SK-N-SH (cell line): ENCODE data around the gene NLGN3. TPM values are rescaled to one million over a fixed set of nuclear protein-coding genes. Genes with fewer than 3 reads are reported as not detected.

Experiments used
- CTCF ChIA-PET: fragments of 300-600, 350-600 bp; formaldehyde crosslinking; extraction: SDS; loops from one replicate; lab custom pipeline; 2021; lab: Yijun Ruan, JAX
- POLR2A ChIA-PET: fragments of 350-600 bp; sonication (Branson Sonifier 250); formaldehyde crosslinking; extraction: SDS; loops from one replicate; lab custom pipeline; 2020; ENCODE audit warnings: antibody characterized with exemption, inconsistent platforms; lab: Yijun Ruan, JAX
- DNase-seq: peaks from one replicate; pipeline ENCODE4 v3.0.0; 2012
- H2AFZ ChIP-seq: fragments of 200-600 bp; sonication (generic); 2 replicates; pipeline ENCODE4 v1.8.1; 2016; ENCODE audit warnings: antibody characterized with exemption, mild to moderate bottlenecking, low read depth
- H3F3A ChIP-seq: fragments of 200-600 bp; sonication (generic); replicated peaks from 2 replicates; pipeline ENCODE3; 2016; ENCODE audit warnings: antibody characterized with exemption, mild to moderate bottlenecking; ENCODE audit not compliant: insufficient read depth
- H3K27ac ChIP-seq, 2 experiments: fragments of 200-500 bp in 1 of 2; fragments of 200-600 bp in 1 of 2; sonication (Bioruptor generic) in 1 of 2; sonication (generic), shearing (Covaris generic) in 1 of 2; 2 replicates each; pipeline versions ENCODE4 v1.5.1 to v1.6.1; 2014 to 2016; ENCODE audit warnings: low read depth in 2 of 2, inconsistent platforms in 1 of 2, low read length in 1 of 2, mild to moderate bottlenecking in 1 of 2, mixed read lengths in 1 of 2
- H3K27me3 ChIP-seq: fragments of 200-600 bp; sonication (generic), shearing (Covaris generic); 2 replicates; pipeline ENCODE4 v1.6.1; 2016; ENCODE audit warnings: mixed run types; ENCODE audit not compliant: insufficient read depth
- H3K36me3 ChIP-seq, 2 experiments: fragments of 200-500 bp in 1 of 2; fragments of 200-600 bp in 1 of 2; sonication (Bioruptor generic) in 1 of 2; sonication (generic) in 1 of 2; replicated peaks in 1 of 2; 2 replicates each; pipeline versions ENCODE3 to v1.5.1; 2014 to 2016; ENCODE audit warnings: low read length in 1 of 2, mild to moderate bottlenecking in 1 of 2; ENCODE audit not compliant: insufficient read depth in 2 of 2, control insufficient read depth in 1 of 2
- H3K4me1 ChIP-seq, 2 experiments: fragments of 200-500 bp in 1 of 2; fragments of 200-600 bp in 1 of 2; sonication (Bioruptor generic) in 1 of 2; sonication (generic), shearing (Covaris generic) in 1 of 2; 2 replicates each; pipeline versions ENCODE4 v1.5.1 to v1.6.1; 2014 to 2016; ENCODE audit warnings: low read depth in 1 of 2, low read length in 1 of 2, mixed run types in 1 of 2; ENCODE audit not compliant: insufficient read depth in 2 of 2, control insufficient read depth in 1 of 2
- H3K4me2 ChIP-seq: fragments of 200-600 bp; sonication (generic), shearing (Covaris generic); 2 replicates; pipeline ENCODE4 v1.6.1; 2017; ENCODE audit warnings: mixed run types
- H3K4me3 ChIP-seq, 2 experiments: fragments of 200-500 bp in 1 of 2; fragments of 200-600 bp in 1 of 2; sonication (Bioruptor generic) in 1 of 2; sonication (generic), shearing (Covaris generic) in 1 of 2; 2 replicates each; pipeline versions ENCODE4 v1.5.1 to v1.8.1; 2014 to 2016; ENCODE audit warnings: low read depth in 2 of 2, inconsistent platforms in 1 of 2, low read length in 1 of 2, mild to moderate bottlenecking in 1 of 2, mixed read lengths in 1 of 2, moderate library complexity in 1 of 2
- H3K79me2 ChIP-seq: fragments of 200-600 bp; sonication (generic); 2 replicates; pipeline ENCODE4 v1.8.1; 2017; ENCODE audit warnings: mild to moderate bottlenecking; ENCODE audit not compliant: insufficient read depth
- H3K9ac ChIP-seq: fragments of 200-600 bp; sonication (generic); 2 replicates; pipeline ENCODE4 v1.6.1; 2017; ENCODE audit warnings: mixed run types
- H3K9me2 ChIP-seq: fragments of 200-600 bp; sonication (generic); 2 replicates; pipeline ENCODE4 v1.6.1; 2017; ENCODE audit warnings: mixed run types
- H3K9me3 ChIP-seq: fragments of 200-600 bp; sonication (generic); 2 replicates; pipeline ENCODE4 v1.6.1; 2017; ENCODE audit warnings: mixed run types, mild to moderate bottlenecking, moderate library complexity
- H4K20me1 ChIP-seq: fragments of 200-600 bp; sonication (generic); 2 replicates; pipeline ENCODE4 v1.6.1; 2017; ENCODE audit warnings: mild to moderate bottlenecking, mixed run types; ENCODE audit not compliant: insufficient read depth
- CHD2 ChIP-seq: fragments of 150-350 bp; IDR thresholded peaks from 2 replicates; pipeline ENCODE4 v1.6.1; 2018; ENCODE audit warnings: low read length; ENCODE audit not compliant: partially characterized antibody
- EP300 ChIP-seq, 2 experiments: IDR thresholded peaks; 2 replicates each; pipeline versions ENCODE4 v1.4.0 to v1.6.1; 2012; ENCODE audit warnings: borderline replicate concordance in 1 of 2, low read depth in 1 of 2, low read length in 1 of 2
- EZH2phosphoT487 ChIP-seq: fragments of 200-600 bp; sonication (generic); IDR thresholded peaks from 2 replicates; pipeline ENCODE4 v1.6.1; 2017; ENCODE audit warnings: low read depth, mixed run types, mild to moderate bottlenecking, antibody characterized with exemption, moderate library complexity, borderline replicate concordance
- FOXM1 ChIP-seq: IDR thresholded peaks from 2 replicates; pipeline ENCODE4 v1.4.0; 2012; ENCODE audit warnings: low read depth, mild to moderate bottlenecking
- GABPA ChIP-seq: IDR thresholded peaks from 2 replicates; pipeline ENCODE4 v1.4.0; 2012; ENCODE audit warnings: low read depth, mild to moderate bottlenecking
- GATA2 ChIP-seq: sonication (generic); formaldehyde crosslinking; IDR thresholded peaks from 2 replicates; pipeline ENCODE4 v1.5.0; 2020; ENCODE audit warnings: mild to moderate bottlenecking, missing genetic modification reagents
- JUND ChIP-seq: IDR thresholded peaks from 2 replicates; pipeline ENCODE4 v1.4.0; 2012
- MAX ChIP-seq: IDR thresholded peaks from 2 replicates; pipeline ENCODE4 v1.4.0; 2012; ENCODE audit warnings: low read depth
- MEF2A ChIP-seq: IDR thresholded peaks from 2 replicates; pipeline ENCODE4 v1.4.0; 2012; ENCODE audit warnings: low read depth, borderline replicate concordance
- NFIC ChIP-seq: IDR thresholded peaks from 2 replicates; pipeline ENCODE4 v1.4.0; 2012; ENCODE audit warnings: borderline replicate concordance
- NRF1 ChIP-seq: IDR thresholded peaks from 2 replicates; pipeline ENCODE4 v1.6.1; 2012; ENCODE audit warnings: low read depth, mild to moderate bottlenecking, low read length
- RFX5 ChIP-seq: IDR thresholded peaks from 2 replicates; pipeline ENCODE4 v1.6.1; 2012; ENCODE audit warnings: mild to moderate bottlenecking, improper control_type of control experiment, low read length
- SIN3A ChIP-seq: IDR thresholded peaks from 2 replicates; pipeline ENCODE4 v1.6.1; 2012; ENCODE audit warnings: low read depth, mild to moderate bottlenecking, low read length, moderate library complexity, borderline replicate concordance
- SMC3 ChIP-seq: IDR thresholded peaks from 2 replicates; pipeline ENCODE4 v1.6.1; 2012; ENCODE audit warnings: low read depth, low read length, improper control_type of control experiment
- TEAD4 ChIP-seq: IDR thresholded peaks from 2 replicates; pipeline ENCODE4 v1.4.0; 2012; ENCODE audit warnings: mild to moderate bottlenecking, borderline replicate concordance; ENCODE audit not compliant: insufficient read depth
- USF1 ChIP-seq: IDR thresholded peaks from 2 replicates; pipeline ENCODE4 v1.4.0; 2012; ENCODE audit warnings: low read depth, borderline replicate concordance
- WGBS: methylation state at CpG from one replicate; pipeline ENCODE4 v1.1.6; 2017; ENCODE audit warnings: low lambda C conversion rate; 5-methylcytosine and 5-hydroxymethylcytosine counted together
- polyA plus RNA-seq, 3 experiments: library from polyadenylated mRNA; depleted of rRNA; stranded (reverse); fragments of >200 nt; gene quantifications; 2 replicates each; pipeline ENCODE4 v1.2.3, GENCODE V29; 2012
- TF ChIP-seq, protein P1 (sequence below): fragments of 150-350 bp; IDR thresholded peaks from 2 replicates; pipeline ENCODE4 v1.6.1; 2016; ENCODE audit warnings: mild to moderate bottlenecking, low read depth, low read length
- TF ChIP-seq, protein P2 (sequence below): fragments of 150-350 bp; IDR thresholded peaks from 2 replicates; pipeline ENCODE4 v1.6.1; 2017; ENCODE audit warnings: antibody characterized with exemption, low read length, low read depth, borderline replicate concordance

NLGN3 gene
- polyA plus RNA-seq, 1 of the 3 experiments (the other 2 are of a cell fraction) = 5.3 TPM

DNA sequence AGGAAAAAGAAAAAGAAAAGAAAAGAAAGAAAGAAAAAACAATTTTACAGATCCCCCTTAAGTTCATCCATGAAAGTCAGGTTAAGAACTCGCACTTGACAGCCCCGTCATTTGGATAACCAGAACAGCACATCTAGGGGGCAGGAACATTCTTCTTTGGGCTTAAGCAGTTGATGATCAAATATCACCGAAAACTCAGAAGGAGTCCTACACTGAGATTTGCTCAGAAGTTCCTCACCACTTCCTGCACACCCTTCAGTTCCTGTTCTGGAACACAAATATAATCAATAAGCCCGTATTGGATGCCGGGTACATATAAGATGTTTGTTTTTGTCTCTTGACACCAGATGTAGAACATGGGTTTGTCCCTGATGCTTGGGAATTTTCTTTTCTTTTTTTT, 14.7 kb downstream of the NLGN3 start (continued):
- TF ChIP-seq NRF1 = no peak
- TF ChIP-seq, all 33 proteins: peak for 0

GRCh38 chrX:71160475-71160874, 15.8 kb downstream of the NLGN3 start:
- CTCF ChIA-PET = no interaction called here
- Histone ChIP-seq H4K20me1 (no peaks in the 10 kb centered on the region), H3K79me2 (no peaks in the 10 kb centered on the region), H3K9me2 (no peaks in the 10 kb centered on the region), H3K36me3 (no peaks in the 10 kb centered on the region), H3K4me1 (no peaks in the 10 kb centered on the region), H3K27me3 (peaks cover 26% of the 10 kb centered on the region), H3K4me3 (no peak overlapping the region), H3F3A (no peaks in the 10 kb centered on the region), H3K9ac (no peak overlapping the region), H3K27ac (no peak overlapping the region), H2AFZ (no peak overlapping the region), H3K9me3 (no peaks in the 10 kb centered on the region), H3K4me2 (no peak overlapping the region)
- DNase-seq = no peak
- POLR2A ChIA-PET = no interaction called here
- TF ChIP-seq TEAD4 (no peak), SIN3A (no peak), FOXM1 (no peak), GATA2 (CRISPR knock-in tag) (no peak), GABPA (no peak), MEF2A (no peak), NRF1 (no peak), SMC3 (no peak), EZH2phosphoT487 (no peak), JUND (no peak), MAX (no peak), USF1 (no peak), NFIC (no peak), CHD2 (no peak), RFX5 (no peak), EP300 (IDR thresholded peaks at IDR 0.05; ENCODE audit: borderline replicate concordance in 1 of 2, low read depth in 1 of 2, low read length in 1 of 2) (no peak)
- TF ChIP-seq, protein P1, sequence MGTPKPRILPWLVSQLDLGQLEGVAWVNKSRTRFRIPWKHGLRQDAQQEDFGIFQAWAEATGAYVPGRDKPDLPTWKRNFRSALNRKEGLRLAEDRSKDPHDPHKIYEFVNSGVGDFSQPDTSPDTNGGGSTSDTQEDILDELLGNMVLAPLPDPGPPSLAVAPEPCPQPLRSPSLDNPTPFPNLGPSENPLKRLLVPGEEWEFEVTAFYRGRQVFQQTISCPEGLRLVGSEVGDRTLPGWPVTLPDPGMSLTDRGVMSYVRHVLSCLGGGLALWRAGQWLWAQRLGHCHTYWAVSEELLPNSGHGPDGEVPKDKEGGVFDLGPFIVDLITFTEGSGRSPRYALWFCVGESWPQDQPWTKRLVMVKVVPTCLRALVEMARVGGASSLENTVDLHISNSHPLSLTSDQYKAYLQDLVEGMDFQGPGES = no peak
- TF ChIP-seq, protein P2, sequence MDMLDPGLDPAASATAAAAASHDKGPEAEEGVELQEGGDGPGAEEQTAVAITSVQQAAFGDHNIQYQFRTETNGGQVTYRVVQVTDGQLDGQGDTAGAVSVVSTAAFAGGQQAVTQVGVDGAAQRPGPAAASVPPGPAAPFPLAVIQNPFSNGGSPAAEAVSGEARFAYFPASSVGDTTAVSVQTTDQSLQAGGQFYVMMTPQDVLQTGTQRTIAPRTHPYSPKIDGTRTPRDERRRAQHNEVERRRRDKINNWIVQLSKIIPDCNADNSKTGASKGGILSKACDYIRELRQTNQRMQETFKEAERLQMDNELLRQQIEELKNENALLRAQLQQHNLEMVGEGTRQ = no peak
- 62% methylated on average over 3 of the region's 3 CpGs for WGBS
